HTERT RPE-1 (cell line): ENCODE measurements around the gene TEX11.
"Not testable (repeated sequence)": the region's sequence is repeated elsewhere in the genome, so short reads cannot be mapped to it uniquely, and the experiment has no call there.

Experiments
- in situ Hi-C: fragments of 300-500 bp; cut with MboI; formaldehyde crosslinking; loops from 4 replicates; pipeline ENCODE4 v1.14.3; 2020; ENCODE audit warnings: low sequenced_read_pairs

TEX11 gene

GRCh38 chrX:70908541-70908940 lies at the start of gene TEX11:
Gene TEX11, minus strand, starts transcription at chrX:70908711. Its CDS starts 922 bp downstream, at chrX:70907789.
- in situ Hi-C loops = no loop called here

GRCh38 chrX:70954871-70955270 lies 46.4 kb upstream of the TEX11 start:
- in situ Hi-C loops = no loop called here

- in situ Hi-C loops = no loop called here
These were observed 15.9 kb upstream of the TEX11 start for GRCh38 chrX:70924294-70924911.

GRCh38 chrX:70922774-70923473 lies 14.4 kb upstream of the TEX11 start:
- in situ Hi-C loops = no loop called here

- in situ Hi-C loops = no loop called here
These were observed 13.3 kb upstream of the TEX11 start for GRCh38 chrX:70921709-70922352.

DNA sequence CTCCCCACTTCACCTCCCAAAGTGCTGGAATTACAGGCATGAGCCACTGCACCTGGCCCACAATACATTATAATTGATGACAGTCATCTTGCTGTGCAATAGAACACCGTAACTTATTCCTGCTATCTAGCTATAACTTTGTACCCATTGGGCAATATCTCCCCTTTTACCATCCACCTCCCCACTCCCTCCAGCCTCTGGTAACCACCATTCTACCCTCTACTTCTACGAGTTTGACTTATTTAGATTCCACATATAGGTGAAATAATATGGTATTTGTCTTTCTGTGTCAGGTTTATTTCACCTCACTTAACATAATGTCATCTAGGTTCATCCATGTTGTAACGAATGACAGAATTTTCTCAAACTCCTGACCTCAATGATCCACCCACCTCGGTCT lies 8.2 kb upstream of the TEX11 start:
- in situ Hi-C loops = no loop called here

- in situ Hi-C loops = no loop called here
These were observed 611 bp downstream of the TEX11 start for GRCh38 chrX:70907900-70908299.

GRCh38 chrX:70901465-70901864 lies 7.0 kb downstream of the TEX11 start:
- in situ Hi-C loops = no loop called here

DNA sequence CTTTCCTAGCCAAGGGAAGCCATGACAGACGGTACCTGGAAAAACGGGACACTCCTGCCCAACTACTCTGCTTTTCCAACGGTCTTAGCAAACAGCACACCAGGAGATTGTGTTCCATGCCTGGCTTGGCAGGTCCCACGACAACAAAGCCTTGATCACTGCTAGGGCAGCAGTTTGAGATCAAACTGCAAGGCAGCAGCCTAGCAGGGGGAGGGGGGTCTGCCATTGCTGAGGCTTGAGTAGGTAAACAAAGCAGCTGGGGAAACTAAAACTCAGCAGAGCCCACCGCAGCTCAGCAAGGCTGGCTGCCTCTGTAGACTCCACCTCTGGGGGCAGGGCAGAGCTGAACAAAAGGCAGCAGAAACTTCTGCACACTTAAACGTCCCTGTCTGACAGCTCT lies 18.1 kb downstream of the TEX11 start:
- in situ Hi-C loops = not testable (repeated sequence)

DNA sequence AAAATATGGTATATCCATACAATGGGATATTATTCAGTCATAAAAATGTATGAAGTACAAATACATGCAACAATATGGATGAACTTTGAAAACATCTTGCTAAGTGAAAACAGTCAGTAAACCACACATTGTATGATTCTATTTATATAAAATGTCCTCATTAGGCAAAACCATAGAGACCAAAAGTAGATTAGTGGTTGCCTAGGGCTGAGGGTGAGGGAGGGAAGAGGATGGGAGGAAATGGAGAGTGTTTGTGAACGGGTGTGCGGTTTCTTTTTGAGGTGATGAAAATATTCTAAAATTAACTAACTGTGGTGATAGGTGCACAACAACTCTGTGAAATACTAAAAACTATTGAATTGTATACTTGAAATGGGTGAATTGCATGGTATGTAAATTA lies 29.6 kb downstream of the TEX11 start:
- in situ Hi-C loops = no loop called here

DNA sequence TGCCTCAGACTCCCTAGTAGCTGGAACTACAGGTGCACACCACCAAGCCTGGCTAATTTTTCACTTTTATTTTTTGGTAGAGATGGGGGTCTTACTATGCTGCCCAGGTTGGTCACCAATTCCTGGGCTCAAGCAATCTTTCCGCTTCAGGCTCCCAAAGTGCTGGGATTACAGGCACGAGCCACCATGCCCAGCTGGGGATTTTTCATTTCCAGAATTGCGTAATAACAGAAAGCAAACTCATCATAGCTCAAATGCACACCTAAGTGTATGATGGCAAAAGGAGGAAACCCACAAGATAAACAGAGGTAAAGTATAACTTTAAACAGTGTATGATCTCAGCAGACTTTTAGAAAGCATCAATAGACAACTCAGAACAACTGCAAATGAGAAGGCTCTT lies 56.2 kb downstream of the TEX11 start:
- in situ Hi-C loops = no loop called here

GRCh38 chrX:70844081-70844480 lies 64.4 kb downstream of the TEX11 start:
- in situ Hi-C loops = not testable (repeated sequence)

DNA sequence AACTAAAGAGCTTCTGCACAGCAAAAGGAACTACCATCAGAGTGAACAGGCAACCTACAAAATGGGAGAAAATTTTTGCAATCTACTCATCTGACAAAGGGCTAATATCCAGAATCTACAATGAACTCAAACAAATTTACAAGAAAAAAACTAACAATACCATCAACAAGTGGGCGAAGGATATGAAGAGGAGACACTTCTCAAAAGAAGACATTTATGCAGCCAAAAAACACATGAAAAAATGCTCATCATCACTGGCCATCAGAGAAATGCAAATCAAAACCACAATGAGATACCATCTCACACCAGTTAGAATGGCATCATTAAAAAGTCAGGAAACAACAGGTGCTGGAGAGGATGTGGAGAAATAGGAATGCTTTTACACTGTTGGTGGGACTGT lies 64.9 kb downstream of the TEX11 start:
- in situ Hi-C loops = not testable (repeated sequence)

DNA sequence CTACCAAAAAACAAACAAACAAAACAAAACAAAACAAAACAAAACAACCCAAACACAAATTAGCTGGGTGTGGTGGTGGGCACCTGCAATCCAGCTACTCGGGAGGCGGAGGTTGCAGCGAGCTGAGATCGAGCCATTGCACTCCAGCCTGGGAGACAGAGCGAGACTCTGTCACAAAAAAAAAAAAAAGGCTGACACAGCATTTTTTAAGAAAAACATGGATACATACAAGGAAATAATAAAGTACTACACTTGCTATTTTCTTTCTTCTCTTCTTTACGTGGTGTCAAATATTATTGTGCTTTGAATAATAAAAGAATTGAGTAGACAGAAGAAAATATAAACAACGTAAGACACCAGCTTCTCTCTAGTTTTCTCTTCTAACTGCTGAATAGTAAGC lies 73.9 kb downstream of the TEX11 start:
- in situ Hi-C loops = no loop called here

- in situ Hi-C loops = no loop called here
These were observed 81.8 kb downstream of the TEX11 start for GRCh38 chrX:70826715-70827114.

DNA sequence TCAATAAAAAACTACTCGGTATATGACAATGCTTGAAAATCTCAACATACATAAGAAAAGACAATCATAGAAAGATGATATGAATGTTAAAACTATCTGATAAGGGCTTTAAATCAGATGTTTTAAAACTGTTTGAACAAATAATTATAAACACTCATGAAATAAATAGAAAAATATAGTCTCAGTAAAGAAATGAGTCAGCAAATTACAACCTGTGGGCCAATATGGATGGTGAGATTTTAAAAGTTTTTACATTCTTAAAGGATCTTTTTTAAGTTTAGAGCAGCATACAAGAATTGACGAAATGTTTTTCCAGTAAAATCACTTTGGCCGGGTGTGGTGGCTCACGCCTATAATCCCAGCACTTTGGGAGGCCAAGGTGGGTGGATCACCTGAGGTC lies 83.1 kb downstream of the TEX11 start:
- in situ Hi-C loops = no loop called here

- in situ Hi-C loops = no loop called here
These were observed 99.3 kb downstream of the TEX11 start for GRCh38 chrX:70808942-70809940.

DNA sequence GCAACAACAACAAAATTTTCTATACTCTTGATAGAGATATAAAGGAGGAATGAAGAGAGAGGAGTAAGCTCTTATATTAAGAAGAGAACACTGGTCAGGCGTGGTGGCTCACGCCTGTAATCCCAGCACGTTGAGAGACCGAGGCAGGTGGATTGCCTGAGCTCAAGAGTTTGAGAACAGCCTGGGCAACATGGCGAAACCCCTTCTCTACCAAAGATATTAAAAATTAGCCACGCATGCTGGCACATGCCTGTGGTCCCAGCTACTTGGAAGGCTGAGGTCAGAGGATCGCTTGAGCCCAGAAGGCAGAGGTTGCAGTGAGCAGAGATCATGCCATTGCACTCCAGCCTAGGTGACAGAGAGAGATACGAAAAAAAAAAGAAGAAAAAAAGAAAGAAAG lies 102.4 kb downstream of the TEX11 start:
- in situ Hi-C loops = no loop called here

DNA sequence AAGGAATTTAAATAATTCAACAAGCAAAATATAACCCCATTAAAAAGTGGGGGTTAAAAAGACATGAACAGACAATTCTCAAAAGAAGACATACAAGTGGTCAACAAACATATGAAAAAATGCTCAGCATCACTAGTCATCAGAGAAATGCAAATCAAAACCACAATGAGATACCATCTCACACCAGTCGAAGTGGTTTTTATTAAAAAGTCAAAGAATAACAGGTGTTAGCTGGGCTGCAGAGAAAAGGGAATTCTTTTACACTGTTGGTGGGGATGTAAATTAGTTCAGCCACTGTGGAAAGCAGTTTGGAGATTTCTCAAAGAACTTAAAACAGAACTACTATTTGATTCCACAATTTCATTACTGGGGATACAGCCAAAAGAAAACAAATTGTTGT lies 111.8 kb downstream of the TEX11 start:
- in situ Hi-C loops = not testable (repeated sequence)

DNA sequence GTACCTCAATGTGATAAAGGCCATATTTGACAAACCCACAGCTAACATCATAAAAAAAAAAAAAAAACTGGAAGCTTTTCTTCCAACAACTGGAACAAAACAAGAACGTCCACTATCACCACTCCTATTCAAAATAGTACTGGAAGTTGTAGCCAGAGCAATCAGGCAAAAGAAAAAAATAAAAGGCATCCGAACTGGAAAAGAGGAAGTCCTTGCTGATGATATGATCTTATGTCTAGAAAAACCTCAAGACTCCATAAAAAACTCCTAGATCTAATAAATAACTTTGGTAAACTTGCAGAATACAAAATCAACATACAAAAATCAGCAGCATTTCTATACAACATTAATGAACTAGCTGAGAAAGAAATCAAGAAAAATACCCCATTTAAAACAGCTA lies 134.3 kb downstream of the TEX11 start:
- in situ Hi-C loops = no loop called here

- in situ Hi-C loops = no loop called here
These were observed 138.8 kb downstream of the TEX11 start for GRCh38 chrX:70769659-70770227.
